ENCODE results near the gene PCDHGA2. TPM values are rescaled to one million over a fixed set of nuclear protein-coding genes. Genes with fewer than 3 reads are reported as not detected.
A peak's percentile ranks its signal among the peaks of the same experiment; 100 is the strongest.
"Not testable (repeated sequence)": the region's sequence is repeated elsewhere in the genome, so short reads cannot be mapped to it uniquely, and the experiment has no call there.

The PCDHGA2 gene
- total RNA-seq (2014; rRNA removed; shearing (Covaris generic)), result 0.71 and 1.0 TPM in 2 replicates

- H3K27ac ChIP-seq, result no peak within 1 kb of the TSS
- H3K36me3 ChIP-seq, result no peaks in the 10 kb centered on the region
- peak; percentile 31 to 57 for DNase-seq
- 0 out of 2 replicates have a peak, but pooled peaks cover 4% of the 10 kb centered on the region for H3K9me3 ChIP-seq (replicated peaks)
- no peaks in the 10 kb centered on the region for H3K27me3 ChIP-seq
- H3K4me3 ChIP-seq, result no peak within 1 kb of the TSS
- no peaks in the 10 kb centered on the region for H3K4me1 ChIP-seq
Observed at GRCh38 chr5:141338538-141339306, at the start of gene PCDHGA2. Gene PCDHGA2 (plus strand): TSS chr5:141338760.

- Histone ChIP-seq H3K27me3 (no peaks in the 10 kb centered on the region), H3K36me3 (no peaks in the 10 kb centered on the region), H3K27ac (no peak overlapping the region), H3K4me3 (no peak overlapping the region), H3K9me3 (replicated peaks) (peaks cover 3% of the 10 kb centered on the region; the same call in 1 of the 2 replicates), H3K4me1 (no peaks in the 10 kb centered on the region)
- DNase-seq, result no peak
Observed at GRCh38 chr5:141298376-141298775, 40.2 kb upstream of the PCDHGA2 start.

- no peaks in the 10 kb centered on the region for H3K4me1 ChIP-seq
- H3K9me3 ChIP-seq (replicated peaks), result 0 out of 2 replicates have a peak, but pooled peaks cover 3% of the 10 kb centered on the region
- no peaks in the 10 kb centered on the region for H3K27me3 ChIP-seq
- H3K27ac ChIP-seq, result no peak within 1 kb of the TSS
- no peaks in the 10 kb centered on the region for H3K36me3 ChIP-seq
- no peak within 1 kb of the TSS for H3K4me3 ChIP-seq
- DNase-seq, result no peak
Observed at GRCh38 chr5:141303756-141304155, 34.8 kb upstream of the PCDHGA2 start, which contains the start of gene SLC25A2. Gene SLC25A2 (minus strand): TSS chr5:141304049. CDS start chr5:141303865, 184 bp downstream.

GRCh38 chr5:141306630-141307029, 31.9 kb upstream of the PCDHGA2 start:
- Histone ChIP-seq H3K27ac (no peak overlapping the region), H3K36me3 (no peaks in the 10 kb centered on the region), H3K4me1 (no peaks in the 10 kb centered on the region), H3K27me3 (no peaks in the 10 kb centered on the region), H3K4me3 (no peak overlapping the region), H3K9me3 (replicated peaks) (0 out of 2 replicates have a peak, but pooled peaks cover 3% of the 10 kb centered on the region)
- DNase-seq, result no peak

GRCh38 chr5:141313711-141314110, 24.8 kb upstream of the PCDHGA2 start:
- H3K27me3 ChIP-seq, result no peaks in the 10 kb centered on the region
- H3K9me3 ChIP-seq (replicated peaks), result peaks cover 16% of the 10 kb centered on the region
- H3K36me3 ChIP-seq, result peaks cover 28% of the 10 kb centered on the region
- H3K4me1 ChIP-seq, result no peaks in the 10 kb centered on the region
- no peak overlapping the region for H3K4me3 ChIP-seq
- no peak overlapping the region for H3K27ac ChIP-seq
- DNase-seq, result no peak

GRCh38 chr5:141316963-141317362, 21.6 kb upstream of the PCDHGA2 start:
- Histone ChIP-seq H3K36me3 (peaks cover 40% of the 10 kb centered on the region), H3K9me3 (replicated peaks) (peaks cover 34% of the 10 kb centered on the region)
- H3K27ac ChIP-seq, H3K4me3 ChIP-seq, DNase-seq, H3K4me1 ChIP-seq, H3K27me3 ChIP-seq: not testable (repeated sequence)

- Histone ChIP-seq H3K27me3 (no peaks in the 10 kb centered on the region), H3K27ac (no peak overlapping the region), H3K4me1 (no peaks in the 10 kb centered on the region), H3K4me3 (no peak overlapping the region), H3K36me3 (peaks cover 40% of the 10 kb centered on the region), H3K9me3 (replicated peaks) (peaks cover 37% of the 10 kb centered on the region)
- no peak for DNase-seq
Observed at GRCh38 chr5:141319202-141319601, 19.4 kb upstream of the PCDHGA2 start.

GRCh38 chr5:141319699-141320098, 18.9 kb upstream of the PCDHGA2 start:
- Histone ChIP-seq H3K4me1 (no peaks in the 10 kb centered on the region), H3K27ac (peak overlapping the region; percentile 94), H3K9me3 (replicated peaks) (peaks cover 37% of the 10 kb centered on the region), H3K4me3 (peak overlapping the region; percentile 82), H3K27me3 (no peaks in the 10 kb centered on the region), H3K36me3 (peaks cover 40% of the 10 kb centered on the region)
- no peak for DNase-seq

GRCh38 chr5:141320225-141321169, 18.1 kb upstream of the PCDHGA2 start, which contains the start of gene TAF7:
Gene TAF7 (minus strand): TSS chr5:141320784. CDS start chr5:141320044, 740 bp downstream.
- peak within 1 kb of the TSS; percentile 82 for H3K4me3 ChIP-seq
- peak within 1 kb of the TSS; percentile 94 for H3K27ac ChIP-seq
- H3K4me1 ChIP-seq, result no peaks in the 10 kb centered on the region
- peak; percentile 94 to 97 for DNase-seq
- H3K36me3 ChIP-seq, result peaks cover 40% of the 10 kb centered on the region
- peaks cover 37% of the 10 kb centered on the region for H3K9me3 ChIP-seq (replicated peaks)
- H3K27me3 ChIP-seq, result no peaks in the 10 kb centered on the region

GRCh38 chr5:141322261-141322660, 16.3 kb upstream of the PCDHGA2 start:
- no peak for DNase-seq
- Histone ChIP-seq H3K4me3 (no peak overlapping the region), H3K9me3 (replicated peaks) (peaks cover 31% of the 10 kb centered on the region), H3K27me3 (no peaks in the 10 kb centered on the region), H3K4me1 (no peaks in the 10 kb centered on the region), H3K27ac (no peak overlapping the region), H3K36me3 (peaks cover 26% of the 10 kb centered on the region)

GRCh38 chr5:141326088-141326854, 12.3 kb upstream of the PCDHGA2 start:
- peaks cover 10% of the 10 kb centered on the region; the same call in 1 of the 2 replicates for H3K9me3 ChIP-seq (replicated peaks)
- H3K27me3 ChIP-seq, result no peaks in the 10 kb centered on the region
- H3K4me3 ChIP-seq, result no peak overlapping the region
- no peak for DNase-seq
- no peak overlapping the region for H3K27ac ChIP-seq
- no peaks in the 10 kb centered on the region for H3K4me1 ChIP-seq
- H3K36me3 ChIP-seq, result no peaks in the 10 kb centered on the region

GRCh38 chr5:141328231-141328630, 10.3 kb upstream of the PCDHGA2 start:
- Histone ChIP-seq H3K9me3 (replicated peaks) (peaks cover 5% of the 10 kb centered on the region; the same call in 1 of the 2 replicates), H3K27ac (no peak overlapping the region), H3K4me3 (no peak overlapping the region), H3K4me1 (no peaks in the 10 kb centered on the region), H3K27me3 (no peaks in the 10 kb centered on the region), H3K36me3 (no peaks in the 10 kb centered on the region)
- no peak for DNase-seq

GRCh38 chr5:141330299-141331080, 8.1 kb upstream of the PCDHGA2 start, which contains the start of gene PCDHGA1:
Gene PCDHGA1 (plus strand): TSS chr5:141330514.
- peak within 1 kb of the TSS; percentile 56 for H3K4me3 ChIP-seq
- peaks cover 9% of the 10 kb centered on the region; the same call in 1 of the 2 replicates for H3K9me3 ChIP-seq (replicated peaks)
- no peaks in the 10 kb centered on the region for H3K4me1 ChIP-seq
- peak; percentile 62 to 74 for DNase-seq
- H3K27me3 ChIP-seq, result no peaks in the 10 kb centered on the region
- H3K27ac ChIP-seq, result peak within 1 kb of the TSS; percentile 38; the same call in 1 of the 2 replicates
- no peaks in the 10 kb centered on the region for H3K36me3 ChIP-seq

Data from SJCRH30 (cell line).